GM18870 (cell line): ENCODE data around the gene STK32C.

Experiments used
- ATAC-seq: cut with Tn5 transposase; IDR thresholded peaks from one replicate; pipeline ENCODE4 v1.9.1; 2021; ENCODE audit warnings: moderate library complexity; ENCODE audit not compliant: unreplicated experiment

Gene STK32C

DNA sequence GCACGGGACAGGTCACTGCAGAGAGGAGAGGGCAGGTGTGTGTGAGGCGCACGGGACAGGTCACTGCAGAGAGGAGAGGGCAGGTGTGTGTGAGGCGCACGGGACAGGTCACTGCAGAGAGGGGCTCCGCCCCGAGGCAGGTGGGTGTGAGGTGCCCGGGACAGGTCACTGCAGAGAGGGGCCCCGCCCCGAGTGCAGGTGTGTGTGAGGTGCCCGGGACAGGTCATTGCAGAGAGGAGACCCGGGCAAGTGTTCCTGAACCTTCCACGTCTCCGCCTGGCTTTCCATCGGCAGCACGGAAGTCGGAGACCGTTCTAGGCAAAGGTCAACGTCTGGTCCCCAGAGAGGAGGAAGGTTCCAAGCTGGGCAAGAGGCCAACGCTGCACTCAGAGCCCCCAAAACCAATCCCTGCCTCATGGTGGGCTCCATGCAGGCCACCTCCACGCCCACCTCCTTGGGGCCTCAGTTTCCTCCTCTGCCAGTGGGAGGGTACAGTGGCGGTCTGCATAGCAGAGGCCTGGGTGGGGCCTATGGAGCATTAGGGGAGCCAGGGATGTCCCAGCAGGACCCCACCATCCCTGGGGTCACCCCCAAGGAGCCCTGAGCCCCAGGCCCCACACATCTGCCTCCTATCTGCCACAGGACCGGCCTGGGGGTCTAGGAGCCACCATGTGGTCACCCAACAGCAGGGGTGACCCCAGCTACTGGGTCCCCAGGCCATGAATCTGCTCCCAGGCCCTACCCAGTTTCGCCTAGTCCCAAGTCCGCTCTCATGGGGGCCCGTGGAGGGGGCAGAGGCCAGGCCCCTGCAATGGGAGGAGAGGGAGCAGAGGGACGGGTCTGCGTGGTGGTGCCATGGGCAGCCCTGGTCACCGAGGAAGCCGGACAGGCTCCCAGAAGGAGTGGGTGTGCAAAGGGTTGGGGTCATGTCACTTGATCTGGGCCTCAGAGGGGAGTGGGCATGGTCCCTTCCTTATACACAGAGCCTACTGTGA, 57.0 kb downstream of the STK32C start:
- ATAC-seq, result no peak

DNA sequence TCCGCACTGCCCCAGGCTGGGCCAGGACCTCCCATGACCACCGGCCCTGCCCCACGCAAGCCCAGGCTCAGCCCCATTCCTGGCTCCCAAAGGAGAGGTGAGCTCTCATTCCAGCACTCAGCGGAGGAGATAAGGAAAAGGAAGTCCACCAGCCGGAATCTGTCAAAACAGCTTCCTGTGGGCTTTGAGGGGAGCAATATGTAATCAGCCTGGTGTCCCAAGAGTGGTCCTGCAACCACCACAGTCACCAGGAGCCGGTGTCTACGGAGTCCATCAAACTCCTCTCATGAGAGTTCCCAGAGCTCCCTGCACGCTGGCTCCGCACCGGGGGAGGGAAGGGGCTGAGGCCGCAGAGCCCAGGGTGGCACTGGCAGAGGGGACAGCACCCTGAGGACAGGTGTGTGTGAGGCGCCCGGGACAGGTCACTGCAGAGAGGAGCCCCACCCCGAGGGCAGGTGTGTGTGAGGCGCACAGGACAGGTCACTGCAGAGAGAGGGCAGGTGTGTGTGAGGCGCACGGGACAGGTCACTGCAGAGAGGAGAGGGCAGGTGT, 57.9 kb downstream of the STK32C start:
- no peak for ATAC-seq

DNA sequence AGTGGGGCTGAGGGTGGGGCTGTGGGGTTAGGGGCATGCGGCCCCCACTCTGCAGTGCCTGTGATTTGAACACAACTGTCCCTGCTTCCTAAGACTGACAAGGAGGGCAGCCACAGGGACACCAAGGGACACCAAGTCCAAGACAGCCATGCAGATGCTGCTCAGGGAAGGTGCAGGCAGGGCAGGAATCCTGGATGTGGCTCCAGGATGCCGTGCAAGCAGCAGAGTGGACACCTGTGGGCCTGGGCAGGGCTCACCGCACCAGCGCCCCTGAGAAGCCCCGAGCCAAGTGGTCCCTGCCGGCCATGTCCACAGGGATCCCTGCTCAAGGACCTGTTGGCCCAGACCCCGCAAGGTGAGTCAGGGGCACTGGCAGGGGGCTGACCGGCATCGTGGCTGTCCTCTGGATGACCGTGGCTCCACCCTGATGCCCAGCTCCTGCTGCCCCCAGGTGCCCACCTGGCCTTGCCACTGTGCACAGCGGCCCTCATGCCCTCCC, 58.5 kb downstream of the STK32C start:
- no peak for ATAC-seq

DNA sequence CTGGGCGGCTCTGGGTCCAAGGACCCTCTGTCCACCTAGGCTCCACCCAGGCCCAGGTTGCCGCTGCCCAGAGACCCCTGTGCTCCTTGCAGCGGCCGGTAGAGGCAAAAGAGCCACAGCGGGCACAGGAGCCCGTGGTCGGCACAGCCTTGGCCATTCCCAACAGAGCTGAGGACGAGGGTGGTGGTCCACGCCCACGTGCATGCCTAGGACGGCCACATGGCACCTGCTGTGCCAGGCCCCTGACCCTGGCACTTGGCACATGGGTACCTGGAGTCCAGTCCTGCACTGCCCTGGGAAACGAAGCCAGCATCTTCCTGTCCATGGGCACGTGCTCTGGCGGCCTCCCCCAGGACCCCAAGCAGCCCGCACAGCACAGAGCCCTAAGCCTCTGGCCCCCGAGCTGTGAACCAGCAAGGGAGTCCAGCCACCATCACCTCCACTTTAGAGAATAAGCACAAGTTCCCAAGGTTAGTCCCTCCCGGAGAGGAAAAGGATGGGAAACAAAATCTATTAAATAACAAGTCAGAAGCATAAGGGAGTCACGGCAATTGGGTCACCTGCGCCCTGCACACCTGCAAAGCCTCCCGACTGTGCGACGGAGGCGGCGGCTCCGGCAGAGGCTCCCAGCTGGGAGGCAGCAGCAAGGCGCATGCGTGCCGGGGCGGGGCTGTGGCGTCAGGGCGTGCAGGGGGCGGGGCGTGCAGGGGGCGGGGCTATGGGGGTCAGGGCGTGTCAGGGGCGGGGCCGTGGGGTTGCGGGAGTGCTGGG, 59.1 kb downstream of the STK32C start:
- no peak for ATAC-seq

DNA sequence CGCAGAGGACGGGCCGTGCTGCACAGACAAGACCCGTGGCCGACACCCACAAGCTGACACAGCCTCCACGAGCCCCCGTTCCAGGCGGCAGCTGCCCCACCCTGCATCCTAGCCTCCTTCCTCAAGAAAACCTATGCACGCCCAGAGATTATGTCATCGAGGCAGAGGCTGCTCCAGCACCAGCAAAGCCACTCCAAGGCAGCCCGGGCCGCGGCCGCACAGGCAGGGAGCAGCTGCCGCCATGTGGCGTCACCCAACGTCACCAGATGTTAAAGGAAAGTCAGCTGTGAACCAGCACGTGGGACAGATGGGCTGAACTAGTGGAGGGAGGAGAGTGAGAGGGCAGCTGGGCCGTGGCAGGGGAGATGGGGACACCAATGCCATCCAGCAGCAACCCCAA, 59.8 kb downstream of the STK32C start:
- no peak for ATAC-seq

DNA sequence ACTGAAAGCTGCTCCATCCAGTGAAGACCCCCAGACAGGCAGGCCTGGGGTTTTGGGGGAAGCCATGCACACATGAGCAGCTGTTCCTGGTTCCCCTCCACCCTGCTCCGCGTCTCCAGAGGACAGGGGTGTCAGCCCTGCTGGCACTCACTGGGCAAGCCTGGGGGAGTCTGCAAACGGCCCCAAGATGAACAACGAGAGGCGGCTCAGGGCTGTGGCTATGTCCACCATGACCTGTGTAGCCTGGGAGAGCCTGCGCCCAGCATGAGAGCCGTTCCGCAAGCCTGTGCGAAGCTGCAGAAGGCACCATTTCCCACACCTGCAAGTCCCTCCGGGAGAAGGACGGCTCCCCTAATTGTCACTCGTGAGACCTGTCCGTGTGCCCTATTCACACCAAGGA, 61.5 kb downstream of the STK32C start:
- ATAC-seq, result no peak

DNA sequence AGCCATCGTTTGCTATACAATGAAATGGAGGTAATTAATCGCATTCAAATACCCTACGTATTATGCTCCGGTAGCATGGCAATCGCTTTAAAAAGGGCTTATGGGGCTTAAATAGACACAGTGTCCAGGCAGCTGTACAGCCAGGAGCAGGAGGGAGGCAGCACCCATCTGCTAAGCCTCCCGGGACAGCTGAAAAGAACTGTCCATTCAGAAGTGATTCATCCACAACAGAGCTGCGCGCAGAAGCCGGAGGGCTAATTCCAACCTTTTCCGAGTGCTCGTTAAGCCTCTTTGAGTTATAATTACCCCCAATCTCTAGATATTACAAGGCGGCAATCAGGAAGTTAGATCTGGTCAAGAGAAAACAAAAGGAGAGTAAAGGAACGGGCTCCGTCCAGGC, 62.7 kb downstream of the STK32C start:
- ATAC-seq, result no peak

DNA sequence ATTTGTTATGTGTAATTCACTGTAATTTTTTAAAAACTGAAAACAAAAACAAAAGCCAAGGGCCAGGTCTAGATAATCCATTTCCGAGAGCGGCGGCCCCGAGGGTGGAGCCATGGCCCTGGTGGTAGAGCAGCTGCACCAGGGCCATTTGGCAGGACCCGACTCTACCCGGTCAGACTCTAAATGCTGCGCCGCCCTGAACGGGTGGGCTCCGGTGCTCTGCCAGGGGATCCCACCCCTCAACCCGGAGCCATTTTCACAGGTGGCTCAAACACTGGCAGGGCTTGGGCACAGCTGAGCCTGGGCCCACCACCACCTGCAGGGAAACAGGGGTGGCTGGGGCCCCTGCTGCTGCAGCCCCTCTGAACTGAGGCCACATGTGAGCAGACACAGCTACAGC, 64.1 kb downstream of the STK32C start:
- no peak for ATAC-seq

DNA sequence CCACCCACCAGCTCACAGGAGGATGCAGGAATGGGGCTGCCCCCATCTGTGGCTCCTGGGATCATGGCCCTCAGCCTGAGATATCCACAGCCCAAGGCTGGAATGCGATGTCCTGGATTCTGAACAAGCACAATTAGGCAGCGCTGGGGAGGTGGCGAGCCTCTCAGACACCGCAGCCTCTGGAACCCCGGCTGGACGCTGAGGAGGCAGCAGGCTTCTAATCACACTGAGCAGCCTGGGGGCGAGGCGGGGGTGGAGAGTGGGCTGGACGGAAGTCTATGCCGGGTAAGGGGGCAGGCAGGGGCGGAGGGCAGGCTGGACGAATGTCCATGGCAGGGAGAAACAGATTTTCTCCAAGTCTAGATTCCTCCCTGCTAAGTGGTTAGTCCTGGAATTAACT, 64.6 kb downstream of the STK32C start:
- ATAC-seq, result no peak

DNA sequence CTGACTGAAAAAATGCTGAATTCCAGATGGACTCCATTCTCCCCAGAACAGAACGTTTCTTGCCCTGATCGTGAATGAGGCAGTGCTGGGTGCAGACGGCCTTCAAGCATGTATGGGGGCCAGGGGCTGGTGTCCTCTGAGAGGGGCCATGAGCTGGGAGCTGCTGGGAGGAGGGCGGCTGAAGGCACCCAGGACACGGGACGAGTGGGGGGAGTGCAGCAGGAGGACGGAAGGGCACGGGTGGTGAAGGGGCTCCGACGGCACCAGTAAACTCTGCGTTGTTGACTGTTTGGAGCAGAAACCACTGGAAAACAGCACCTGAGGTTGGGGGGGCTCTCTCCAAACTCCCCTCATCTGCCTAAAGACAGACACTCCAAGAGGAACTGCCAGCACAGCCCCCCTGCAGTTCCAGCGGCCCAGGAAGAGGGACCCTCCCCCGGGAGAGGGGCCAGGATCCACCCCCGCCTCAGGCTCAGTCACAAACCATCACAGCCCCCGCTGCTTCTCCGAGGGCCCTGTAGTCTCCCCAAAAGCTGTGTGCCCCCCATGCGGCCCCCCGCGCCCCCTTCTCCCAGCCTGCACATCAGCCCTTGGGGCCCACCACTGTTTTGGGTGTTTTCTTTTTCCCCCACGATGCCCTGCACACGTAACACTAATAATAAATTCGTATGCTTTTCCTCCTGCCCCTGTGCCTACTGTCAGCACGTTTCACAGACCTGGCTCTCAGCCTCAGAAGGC, 65.5 kb downstream of the STK32C start:
- ATAC-seq, result no peak

GRCh38 chr10:132241496-132241895, 66.3 kb downstream of the STK32C start:
- ATAC-seq, result no peak

DNA sequence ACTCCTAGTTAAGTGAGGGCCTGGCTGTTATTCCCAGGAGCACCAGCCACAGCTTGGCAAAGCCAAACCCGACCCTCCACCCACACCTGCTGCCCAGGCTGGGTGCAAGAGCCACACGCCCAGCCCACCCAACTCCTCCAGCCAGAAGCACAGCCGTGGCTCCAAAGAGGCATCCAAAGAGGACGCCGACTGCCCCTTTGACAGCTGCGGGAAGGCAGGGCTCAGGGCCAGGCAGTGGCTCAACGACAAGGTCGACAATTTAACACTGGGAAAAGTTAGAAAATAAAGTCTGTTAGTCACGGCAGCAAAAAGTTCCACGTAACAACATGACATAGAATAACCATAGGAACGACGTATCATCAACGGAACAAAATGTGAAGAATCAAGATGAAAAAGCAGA, 66.7 kb downstream of the STK32C start:
- ATAC-seq, result no peak

GRCh38 chr10:132240581-132240980, 67.2 kb downstream of the STK32C start:
- ATAC-seq, result no peak

- ATAC-seq, result no peak
Observed at GRCh38 chr10:132240156-132240555, 67.6 kb downstream of the STK32C start.

GRCh38 chr10:132239126-132240031, 68.4 kb downstream of the STK32C start:
- ATAC-seq, result no peak

GRCh38 chr10:132238371-132239125, 69.2 kb downstream of the STK32C start:
- ATAC-seq, result no peak

GRCh38 chr10:132237871-132238270, 69.9 kb downstream of the STK32C start:
- no peak for ATAC-seq

DNA sequence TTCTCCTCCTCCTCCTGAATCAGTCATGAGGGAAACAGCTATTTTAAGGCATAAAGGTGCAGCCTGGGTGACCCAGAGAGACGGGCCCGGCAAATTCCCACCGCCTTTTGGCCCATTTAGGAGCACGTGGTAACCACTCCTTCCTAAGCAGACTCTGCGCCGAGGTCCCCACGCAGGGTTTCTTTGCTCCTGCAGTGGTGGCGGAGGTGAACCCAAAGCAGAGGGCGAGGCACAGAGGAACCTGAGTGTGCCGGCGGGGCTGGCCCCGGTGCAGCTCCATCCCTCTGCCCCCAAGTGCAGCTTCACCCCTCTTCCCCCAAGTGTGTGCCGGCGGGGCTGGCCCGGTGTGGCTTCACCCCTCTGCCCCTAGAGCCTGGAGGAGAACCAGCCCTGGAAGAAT, 70.4 kb downstream of the STK32C start:
- no peak for ATAC-seq

DNA sequence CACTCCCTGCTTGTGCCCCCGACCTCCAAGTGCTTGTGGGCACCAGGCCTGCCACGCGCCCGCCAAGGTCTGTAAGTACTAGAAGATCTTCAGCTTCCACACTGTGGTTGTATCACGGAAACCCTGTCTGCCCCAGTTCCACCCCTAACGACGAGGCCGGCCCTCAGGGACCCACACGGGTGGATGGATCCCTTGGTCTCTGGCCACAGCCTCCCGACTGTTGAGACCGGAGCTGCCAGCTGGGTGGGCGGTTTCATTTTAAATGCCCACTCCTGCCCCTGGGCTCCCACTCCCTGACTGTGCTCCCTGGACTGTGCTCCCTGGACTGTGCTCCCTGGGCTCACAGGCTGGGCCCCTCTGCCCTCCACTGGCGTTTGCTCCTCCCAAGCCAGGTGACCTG, 70.9 kb downstream of the STK32C start:
- ATAC-seq, result no peak
